H1 (cell line): ENCODE data around the gene AFTPH. TPM values are rescaled to one million over a fixed set of nuclear protein-coding genes. Genes with fewer than 3 reads are reported as not detected.

Experiments
- CTCF ChIA-PET: fragments of 300-600 bp; sonication (Branson Sonifier 250); formaldehyde crosslinking; loops from one replicate; lab custom pipeline; 2021; ENCODE audit not compliant: partially characterized antibody; lab: Charles Lee
- POLR2A ChIA-PET: fragments of 300-600 bp; sonication (Branson Sonifier 250); formaldehyde crosslinking; loops from one replicate; lab custom pipeline; 2021; ENCODE audit warnings: inconsistent platforms; ENCODE audit not compliant: partially characterized antibody; lab: Charles Lee
- DNase-seq, 2 experiments: peaks; one replicate each; pipeline versions ENCODE4 v3.0.0 to v3.0.0-alpha.2; 2010 to 2022; ENCODE audit warnings: low spot score in 2 of 2, low read depth in 1 of 2, mixed read lengths in 1 of 2
- FAIRE-seq: peaks from 2 replicates; lab custom pipeline; 2011; peaks lifted over from hg19 to GRCh38; lab: Jason Lieb, UNC
- H2AFZ ChIP-seq: 2 replicates; pipeline ENCODE4 v1.8.1; 2012; ENCODE audit warnings: low read length, inconsistent platforms
- H2AK5ac ChIP-seq: 2 replicates; pipeline ENCODE4 v1.6.1; 2013; ENCODE audit warnings: low read depth, low read length
- H2BK120ac ChIP-seq: replicated peaks from 2 replicates; pipeline ENCODE3; 2013; ENCODE audit warnings: low read depth, low read length, inconsistent platforms
- H2BK12ac ChIP-seq: 2 replicates; pipeline ENCODE4 v1.6.1; 2013; ENCODE audit warnings: low read depth, low read length
- H2BK15ac ChIP-seq: 2 replicates; pipeline ENCODE4 v1.6.1; 2013; ENCODE audit warnings: low read length
- H2BK20ac ChIP-seq: 2 replicates; pipeline ENCODE4 v1.6.1; 2013; ENCODE audit warnings: low read length
- H2BK5ac ChIP-seq: 2 replicates; pipeline ENCODE4 v1.6.1; 2013; ENCODE audit warnings: low read depth, low read length
- H3K14ac ChIP-seq: 2 replicates; pipeline ENCODE4 v1.6.1; 2013; ENCODE audit warnings: inconsistent platforms; ENCODE audit not compliant: insufficient read length
- H3K18ac ChIP-seq: 2 replicates; pipeline ENCODE4 v1.6.1; 2013; ENCODE audit warnings: low read length; ENCODE audit errors: extremely low read depth
- H3K23ac ChIP-seq: 2 replicates; pipeline ENCODE4 v1.6.1; 2013; ENCODE audit warnings: inconsistent platforms; ENCODE audit not compliant: insufficient read length
- H3K23me2 ChIP-seq: 2 replicates; pipeline ENCODE4 v1.6.1; 2013; ENCODE audit warnings: low read depth, low read length
- H3K27ac ChIP-seq: 2 replicates; pipeline ENCODE4 v1.6.1; 2011; ENCODE audit warnings: low read depth, low read length, inconsistent platforms
- H3K27me3 ChIP-seq, 4 experiments: replicated peaks in 1 of 4; 1 replicate in 1 of 4; 2 replicates in 3 of 4; pipeline versions ENCODE4 v1.6.1 to v1.8.1; 2011 to 2013; ENCODE audit warnings: low read length in 3 of 4, mild to moderate bottlenecking in 3 of 4, inconsistent platforms in 2 of 4, mixed read lengths in 2 of 4, moderate library complexity in 1 of 4; ENCODE audit not compliant: control insufficient read depth in 3 of 4, insufficient read depth in 3 of 4; ENCODE audit errors: extremely low read depth in 1 of 4
- H3K36me3 ChIP-seq, 4 experiments: 2 replicates each; pipeline versions ENCODE4 v1.6.1 to v1.8.1; 2011 to 2013; ENCODE audit warnings: mild to moderate bottlenecking in 4 of 4, low read length in 3 of 4, moderate library complexity in 2 of 4, control low read depth in 1 of 4, inconsistent platforms in 1 of 4; ENCODE audit not compliant: insufficient read depth in 4 of 4, control insufficient read depth in 2 of 4
- H3K4ac ChIP-seq: replicated peaks from 2 replicates; pipeline ENCODE3; 2013; ENCODE audit warnings: low read length, low read depth, mixed read lengths, inconsistent platforms; ENCODE audit not compliant: insufficient read length
- H3K4me1 ChIP-seq, 4 experiments: replicated peaks in 1 of 4; 1 replicate in 1 of 4; 2 replicates in 3 of 4; pipeline versions ENCODE4 v1.6.1 to v1.8.1; 2011 to 2013; ENCODE audit warnings: low read length in 3 of 4, inconsistent platforms in 2 of 4, mixed read lengths in 1 of 4; ENCODE audit not compliant: insufficient read depth in 4 of 4, control insufficient read depth in 3 of 4
- H3K4me2 ChIP-seq, 2 experiments: 2 replicates each; pipeline versions ENCODE4 v1.6.1 to v1.8.1; 2011 to 2013; ENCODE audit warnings: low read depth in 2 of 2, low read length in 2 of 2, control low read depth in 1 of 2, inconsistent platforms in 1 of 2, mild to moderate bottlenecking in 1 of 2; ENCODE audit not compliant: insufficient read depth in 1 of 2
- H3K4me3 ChIP-seq, 4 experiments: fragments of 200-600, 300-600 bp in 1 of 4; sonication (generic), shearing (Covaris generic), sonication (Bioruptor Twin) in 1 of 4; 2 replicates each; pipeline versions ENCODE4 v1.5.1 to v1.8.1; 2011 to 2016; ENCODE audit warnings: low read length in 4 of 4, low read depth in 3 of 4, control low read depth in 2 of 4, inconsistent platforms in 2 of 4, mild to moderate bottlenecking in 2 of 4, mixed read lengths in 1 of 4, moderate library complexity in 1 of 4; ENCODE audit not compliant: insufficient read depth in 2 of 4; ENCODE audit errors: extremely low read depth in 1 of 4
- H3K56ac ChIP-seq: replicated peaks from 2 replicates; pipeline ENCODE3; 2013; ENCODE audit warnings: low read depth, mild to moderate bottlenecking, mixed read lengths, low read length, inconsistent platforms; ENCODE audit not compliant: insufficient read length
- H3K79me1 ChIP-seq: 2 replicates; pipeline ENCODE4 v1.6.1; 2013; ENCODE audit warnings: low read depth, low read length, control low read depth
- H3K79me2 ChIP-seq, 2 experiments: 2 replicates each; pipeline versions ENCODE4 v1.6.1 to v1.8.1; 2012 to 2013; ENCODE audit warnings: low read length in 2 of 2, mild to moderate bottlenecking in 2 of 2, inconsistent platforms in 1 of 2; ENCODE audit not compliant: insufficient read depth in 2 of 2, control insufficient read depth in 1 of 2
- H3K9ac ChIP-seq, 4 experiments: replicated peaks in 1 of 4; 1 replicate in 1 of 4; 2 replicates in 3 of 4; pipeline versions ENCODE4 v1.6.1 to v1.8.1; 2011 to 2013; ENCODE audit warnings: low read depth in 3 of 4, low read length in 3 of 4, control low read depth in 2 of 4, mild to moderate bottlenecking in 2 of 4, moderate library complexity in 2 of 4, inconsistent platforms in 1 of 4; ENCODE audit errors: extremely low read depth in 1 of 4
- H3K9me3 ChIP-seq, 2 experiments: 2 replicates each; pipeline versions ENCODE4 v1.6.1 to v1.8.1; 2012 to 2013; ENCODE audit warnings: mild to moderate bottlenecking in 2 of 2, moderate library complexity in 2 of 2, control low read depth in 1 of 2, inconsistent platforms in 1 of 2, low read depth in 1 of 2, low read length in 1 of 2, mixed read lengths in 1 of 2; ENCODE audit not compliant: insufficient read depth in 2 of 2
- H4K20me1 ChIP-seq, 2 experiments: replicated peaks in 1 of 2; 2 replicates each; pipeline versions ENCODE3 to v1.8.1; 2011 to 2013; ENCODE audit warnings: inconsistent platforms in 2 of 2, low read length in 2 of 2, mild to moderate bottlenecking in 1 of 2; ENCODE audit not compliant: insufficient read depth in 2 of 2, control insufficient read depth in 1 of 2
- H4K5ac ChIP-seq: 2 replicates; pipeline ENCODE4 v1.6.1; 2013; ENCODE audit warnings: low read length, low read depth, mixed read lengths, inconsistent platforms; ENCODE audit not compliant: insufficient read length
- H4K8ac ChIP-seq: 2 replicates; pipeline ENCODE4 v1.8.0; 2013; ENCODE audit warnings: mild to moderate bottlenecking, moderate library complexity, low read length, inconsistent platforms; ENCODE audit not compliant: insufficient read depth; ENCODE audit errors: extremely low read depth
- H4K91ac ChIP-seq: replicated peaks from 2 replicates; pipeline ENCODE3; 2013; ENCODE audit warnings: low read length, mixed read lengths, inconsistent platforms; ENCODE audit not compliant: insufficient read length
- KDM1A ChIP-seq: fragments of 200-600, 300-600 bp; sonication (generic); IDR thresholded peaks from 2 replicates; pipeline ENCODE4 v1.7.1; 2016; ENCODE audit warnings: mild to moderate bottlenecking, low read length, borderline replicate concordance
- RAD21 ChIP-seq, 2 experiments: IDR thresholded peaks in 1 of 2; conservative IDR thresholded peaks in 1 of 2; 2 replicates each; pipeline ENCODE4 v1.6.1; 2011; ENCODE audit warnings: low read depth in 2 of 2, low read length in 2 of 2, improper control_type of control experiment in 1 of 2, inconsistent platforms in 1 of 2, mild to moderate bottlenecking in 1 of 2, moderate library complexity in 1 of 2
- SAP30 ChIP-seq: fragments of 300-600 bp; sonication (generic); IDR thresholded peaks from 2 replicates; pipeline ENCODE4 v1.7.1; 2012; ENCODE audit warnings: low read length, moderate library complexity, mild to moderate bottlenecking, inconsistent platforms; ENCODE audit not compliant: insufficient read depth, insufficient replicate concordance
- TAF1 ChIP-seq: IDR thresholded peaks from 2 replicates; pipeline ENCODE4 v1.6.1; 2011; ENCODE audit warnings: mild to moderate bottlenecking, low read depth, low read length
- WGBS, 2 experiments: shearing (Covaris generic) in 1 of 2; methylation state at CpG; one replicate each; pipeline versions ENCODE4 v1.1.6 to v1.1.7; 2013 to 2015; ENCODE audit warnings: low lambda C conversion rate in 2 of 2, mixed read lengths in 2 of 2, inconsistent platforms in 1 of 2, low coverage in 1 of 2, missing lambda C conversion rate in 1 of 2; ENCODE audit not compliant: insufficient replicate concordance in 2 of 2, insufficient coverage in 1 of 2, insufficient read length in 1 of 2; ENCODE audit errors: extremely low coverage in 1 of 2, missing lambda C conversion rate in 1 of 2; 5-methylcytosine and 5-hydroxymethylcytosine counted together
- polyA plus RNA-seq, 7 experiments: library from polyadenylated mRNA; depleted of rRNA in 3 of 7; stranded (reverse) in 5 of 7; unstranded in 2 of 7; fragments of >200 nt in 5 of 7; fragments of 200-250 nt in 2 of 7; gene quantifications; 1 replicate in 5 of 7; 2 replicates in 1 of 7; 4 replicates in 1 of 7; pipeline versions ENCODE4 v1.2.1 to v1.2.3, GENCODE V29; 2011 to 2013; ENCODE audit warnings: missing spikeins in 2 of 7, mixed read lengths in 2 of 7
- total RNA-seq: library from RNA; stranded (reverse); fragmentation: NEBNext Ultra II Directional; extraction: Animal tissue kit (Norgen Biotek cat#: 25700); gene quantifications from 2 replicates; pipeline ENCODE4 v1.2.1, GENCODE V29; 2021
- TF ChIP-seq, protein P1 (sequence below), 3 experiments: IDR thresholded peaks; 1 replicate in 2 of 3; 2 replicates in 1 of 3; pipeline versions ENCODE4 v1.5.1 to v1.6.1; 2011; ENCODE audit warnings: low read length in 3 of 3, mild to moderate bottlenecking in 3 of 3, inconsistent platforms in 2 of 3, low read depth in 1 of 3, moderate library complexity in 1 of 3; ENCODE audit not compliant: insufficient read depth in 1 of 3; ENCODE audit errors: control extremely low read depth in 1 of 3

Gene AFTPH
- total and polyA plus RNA-seq, 2 of the 8 experiments (the other 6 are each of a cell fraction or from before 2014, with no cell fraction given), result 7.3 to 15.0 TPM

DNA sequence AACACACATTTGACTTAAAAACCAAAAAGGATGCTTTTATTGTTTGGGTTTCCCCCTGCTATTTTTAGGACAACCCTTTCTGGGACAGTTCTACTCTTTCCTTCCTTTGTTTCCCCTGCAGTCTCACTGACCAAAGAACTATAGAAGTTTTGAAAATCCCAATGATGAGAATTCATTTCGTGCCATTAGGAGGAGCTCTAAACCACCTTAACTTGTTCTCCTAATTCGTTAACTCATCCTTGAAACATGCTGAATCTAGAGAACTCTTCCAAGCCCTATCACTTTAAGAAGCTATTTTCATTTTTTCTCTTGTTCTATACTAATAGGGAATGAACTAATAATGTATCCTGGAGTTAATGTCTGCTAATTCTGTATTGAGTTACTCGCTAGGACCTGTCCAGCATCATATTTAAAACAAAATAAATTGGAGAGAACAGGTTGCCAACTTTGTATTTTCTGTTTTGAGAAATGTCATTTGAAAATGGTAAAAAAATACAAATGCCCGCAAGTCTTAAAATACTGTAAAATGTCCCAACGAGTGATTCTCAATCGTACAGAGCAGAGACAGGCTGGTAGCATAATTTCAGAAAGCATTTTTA lies 62.9 kb downstream of the AFTPH start:
- Histone ChIP-seq H4K8ac (no peak overlapping the region), H4K20me1 (no peaks in the 10 kb centered on the region), H2BK20ac (no peak overlapping the region), H3K4ac (no peak overlapping the region), H2BK12ac (no peak overlapping the region), H2BK5ac (no peak overlapping the region), H3K79me2 (no peaks in the 10 kb centered on the region), H3K14ac (no peak overlapping the region), H3K9me3 (no peaks in the 10 kb centered on the region), H3K23me2 (no peaks in the 10 kb centered on the region), H3K23ac (no peak overlapping the region), H3K18ac (no peak overlapping the region), H2AK5ac (no peak overlapping the region), H3K56ac (no peak overlapping the region), H2BK15ac (no peak overlapping the region), H3K4me3 (no peak overlapping the region), H3K4me2 (no peak overlapping the region), H4K91ac (no peak overlapping the region), H3K36me3 (peaks cover 0 to 13% (median 2%) of the 10 kb centered on the region in 4 experiments; a peak in 3 of 8 replicates)
- POLR2A ChIA-PET, result interaction anchor here (0.6 to 1.4 kb wide), 2 partner anchors 16 to 278 kb away, joined by 3 to 5 read pairs; no protein-coding TSS in a partner anchor
- DNase-seq, result no peak
- CTCF ChIA-PET, result interaction anchor here (0.6 to 4.4 kb wide), 35 partner anchors 8 to 369 kb away, joined by 3 to 28 read pairs (median 4); partner anchors contain the start of gene SERTAD2
- TF ChIP-seq SAP30 (no peak), RAD21 (IDR thresholded peaks at IDR 0.05 in 1 of 2, conservative IDR thresholded peaks at IDR 0.05 in 1 of 2; ENCODE audit: low read depth in 2 of 2, low read length in 2 of 2) (peak; percentile 74 to 80), TAF1 (no peak), KDM1A (no peak)
- TF ChIP-seq, protein P1, sequence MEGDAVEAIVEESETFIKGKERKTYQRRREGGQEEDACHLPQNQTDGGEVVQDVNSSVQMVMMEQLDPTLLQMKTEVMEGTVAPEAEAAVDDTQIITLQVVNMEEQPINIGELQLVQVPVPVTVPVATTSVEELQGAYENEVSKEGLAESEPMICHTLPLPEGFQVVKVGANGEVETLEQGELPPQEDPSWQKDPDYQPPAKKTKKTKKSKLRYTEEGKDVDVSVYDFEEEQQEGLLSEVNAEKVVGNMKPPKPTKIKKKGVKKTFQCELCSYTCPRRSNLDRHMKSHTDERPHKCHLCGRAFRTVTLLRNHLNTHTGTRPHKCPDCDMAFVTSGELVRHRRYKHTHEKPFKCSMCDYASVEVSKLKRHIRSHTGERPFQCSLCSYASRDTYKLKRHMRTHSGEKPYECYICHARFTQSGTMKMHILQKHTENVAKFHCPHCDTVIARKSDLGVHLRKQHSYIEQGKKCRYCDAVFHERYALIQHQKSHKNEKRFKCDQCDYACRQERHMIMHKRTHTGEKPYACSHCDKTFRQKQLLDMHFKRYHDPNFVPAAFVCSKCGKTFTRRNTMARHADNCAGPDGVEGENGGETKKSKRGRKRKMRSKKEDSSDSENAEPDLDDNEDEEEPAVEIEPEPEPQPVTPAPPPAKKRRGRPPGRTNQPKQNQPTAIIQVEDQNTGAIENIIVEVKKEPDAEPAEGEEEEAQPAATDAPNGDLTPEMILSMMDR (IDR thresholded peaks at IDR 0.05; ENCODE audit: control extremely low read depth in 1 of 3, insufficient read depth in 1 of 3, low read depth in 1 of 3, low read length in 3 of 3), result peak in 2 of 3 experiments; percentile 51 to 65; a peak in 2 of 4 replicates
- TF ChIP-seq, all 59 proteins: peak for 2
- H3K27ac ChIP-seq, result no peak overlapping the region
- H3K27me3 ChIP-seq, result no peaks in the 10 kb centered on the region
- 71% methylated on average over 6 of the region's 6 CpGs; no CpG with 5 or more reads in 1 of the 2 experiments for WGBS, 2 experiments
- H4K5ac ChIP-seq, result no peak overlapping the region
- peak; percentile 93 for FAIRE-seq
- no peak overlapping the region for H3K9ac ChIP-seq
- H3K4me1 ChIP-seq, result peaks cover 0 to 3% (median 0%) of the 10 kb centered on the region in 4 experiments; a peak in 1 of 7 replicates
- no peak overlapping the region for H2BK120ac ChIP-seq
- H2AFZ ChIP-seq, result no peak overlapping the region
- H3K79me1 ChIP-seq, result no peaks in the 10 kb centered on the region
